Nephron progenitor cell (in vitro differentiated cells): ENCODE data around the gene PTPRA.
A peak's percentile ranks its signal among the peaks of the same experiment; 100 is the strongest.

Experiments used
- DNase-seq: peaks from one replicate; pipeline ENCODE4 v3.0.0; 2021
- H3K27ac Mint-ChIP-seq: 2 replicates; pipeline ENCODE4 v1.8.0; 2021; ENCODE audit warnings: mild to moderate bottlenecking, moderate library complexity, mixed read lengths
- H3K27me3 Mint-ChIP-seq: 2 replicates; pipeline ENCODE4 v1.8.0; 2021; ENCODE audit warnings: mild to moderate bottlenecking, low read depth, mixed read lengths; ENCODE audit not compliant: poor library complexity
- H3K36me3 Mint-ChIP-seq: 2 replicates; pipeline ENCODE4 v1.8.0; 2021; ENCODE audit warnings: low read depth, mixed read lengths
- H3K4me1 Mint-ChIP-seq: 2 replicates; pipeline ENCODE4 v1.8.0; 2021; ENCODE audit warnings: mixed read lengths
- H3K4me3 Mint-ChIP-seq: 2 replicates; pipeline ENCODE4 v1.8.0; 2021; ENCODE audit warnings: mild to moderate bottlenecking, moderate library complexity, mixed read lengths
- H3K9me3 Mint-ChIP-seq: 2 replicates; pipeline ENCODE4 v1.8.0; 2021; ENCODE audit warnings: mild to moderate bottlenecking, moderate library complexity, mixed read lengths
- TF ChIP-seq, protein P1 (sequence below): fragments of 200-600 bp; sonication (generic); IDR thresholded peaks from 2 replicates; pipeline ENCODE4 v1.5.0; 2021; ENCODE audit warnings: antibody characterized with exemption

Gene PTPRA

DNA sequence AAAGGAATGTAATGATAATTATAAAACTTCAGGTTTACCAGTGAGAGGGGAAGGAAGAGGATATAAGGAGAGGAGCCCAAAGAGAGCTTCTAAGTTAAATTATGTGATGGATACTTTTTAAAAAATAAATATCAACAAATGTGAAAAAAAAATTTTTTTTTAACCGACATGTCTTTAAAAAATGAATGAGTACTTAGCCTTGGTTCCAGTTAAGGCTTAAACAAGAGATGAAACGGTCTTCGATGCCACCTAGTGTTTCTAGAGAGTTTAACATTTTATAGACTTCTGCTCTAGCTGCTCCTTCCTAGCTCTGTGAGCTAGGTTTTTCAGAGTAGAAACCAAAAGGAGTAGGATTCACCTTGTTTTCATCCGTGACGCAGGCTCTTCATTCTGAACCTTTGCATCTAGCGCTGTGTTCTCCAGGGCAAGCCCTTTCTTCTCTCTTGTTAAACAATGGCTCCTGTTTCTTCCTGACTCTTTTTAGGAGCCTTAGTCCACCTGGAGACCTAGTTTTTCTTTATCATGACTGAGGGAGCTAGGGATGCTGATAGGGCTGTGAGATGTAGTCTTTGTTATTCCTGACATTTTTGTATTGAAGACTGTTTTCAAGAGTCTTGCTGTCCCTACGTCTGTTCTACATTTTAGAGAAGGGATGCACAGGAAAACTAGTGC is 127.7 kb downstream of the PTPRA start:
- no peaks in the 10 kb centered on the region for H3K9me3 Mint-ChIP-seq
- H3K27me3 Mint-ChIP-seq = no peaks in the 10 kb centered on the region
- peaks cover 30% of the 10 kb centered on the region for H3K36me3 Mint-ChIP-seq
- H3K4me3 Mint-ChIP-seq = no peak overlapping the region
- no peaks in the 10 kb centered on the region for H3K4me1 Mint-ChIP-seq
- no peak overlapping the region for H3K27ac Mint-ChIP-seq
- TF ChIP-seq, protein P1, sequence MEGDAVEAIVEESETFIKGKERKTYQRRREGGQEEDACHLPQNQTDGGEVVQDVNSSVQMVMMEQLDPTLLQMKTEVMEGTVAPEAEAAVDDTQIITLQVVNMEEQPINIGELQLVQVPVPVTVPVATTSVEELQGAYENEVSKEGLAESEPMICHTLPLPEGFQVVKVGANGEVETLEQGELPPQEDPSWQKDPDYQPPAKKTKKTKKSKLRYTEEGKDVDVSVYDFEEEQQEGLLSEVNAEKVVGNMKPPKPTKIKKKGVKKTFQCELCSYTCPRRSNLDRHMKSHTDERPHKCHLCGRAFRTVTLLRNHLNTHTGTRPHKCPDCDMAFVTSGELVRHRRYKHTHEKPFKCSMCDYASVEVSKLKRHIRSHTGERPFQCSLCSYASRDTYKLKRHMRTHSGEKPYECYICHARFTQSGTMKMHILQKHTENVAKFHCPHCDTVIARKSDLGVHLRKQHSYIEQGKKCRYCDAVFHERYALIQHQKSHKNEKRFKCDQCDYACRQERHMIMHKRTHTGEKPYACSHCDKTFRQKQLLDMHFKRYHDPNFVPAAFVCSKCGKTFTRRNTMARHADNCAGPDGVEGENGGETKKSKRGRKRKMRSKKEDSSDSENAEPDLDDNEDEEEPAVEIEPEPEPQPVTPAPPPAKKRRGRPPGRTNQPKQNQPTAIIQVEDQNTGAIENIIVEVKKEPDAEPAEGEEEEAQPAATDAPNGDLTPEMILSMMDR = peak; percentile 56
- DNase-seq = no peak

DNA sequence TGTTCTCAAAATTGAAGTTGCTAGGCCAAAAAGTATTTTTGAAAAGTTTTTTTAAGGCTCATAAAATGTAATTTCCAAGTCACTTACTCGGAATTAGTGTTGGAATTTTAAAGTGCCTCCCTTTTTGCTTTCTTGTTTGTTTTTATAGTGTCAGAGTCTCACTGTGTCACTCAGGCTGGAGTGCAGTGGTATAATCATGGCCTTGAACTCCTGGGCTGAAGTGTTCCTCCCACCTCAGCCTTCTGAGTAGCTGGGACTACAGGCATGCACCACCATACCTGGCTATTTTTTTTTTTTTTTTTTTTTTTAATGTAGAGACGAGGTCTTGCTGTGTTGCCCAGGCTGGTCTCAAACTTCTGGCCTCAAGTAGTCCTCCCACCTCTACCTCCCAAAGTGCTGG is 130.1 kb downstream of the PTPRA start:
- DNase-seq = no peak
- Mint-ChIP-seq H3K27me3 (no peaks in the 10 kb centered on the region), H3K9me3 (no peaks in the 10 kb centered on the region), H3K4me1 (no peaks in the 10 kb centered on the region), H3K36me3 (peaks cover 42% of the 10 kb centered on the region), H3K4me3 (no peak overlapping the region), H3K27ac (no peak overlapping the region)
- TF ChIP-seq, protein P1 = no peak

DNA sequence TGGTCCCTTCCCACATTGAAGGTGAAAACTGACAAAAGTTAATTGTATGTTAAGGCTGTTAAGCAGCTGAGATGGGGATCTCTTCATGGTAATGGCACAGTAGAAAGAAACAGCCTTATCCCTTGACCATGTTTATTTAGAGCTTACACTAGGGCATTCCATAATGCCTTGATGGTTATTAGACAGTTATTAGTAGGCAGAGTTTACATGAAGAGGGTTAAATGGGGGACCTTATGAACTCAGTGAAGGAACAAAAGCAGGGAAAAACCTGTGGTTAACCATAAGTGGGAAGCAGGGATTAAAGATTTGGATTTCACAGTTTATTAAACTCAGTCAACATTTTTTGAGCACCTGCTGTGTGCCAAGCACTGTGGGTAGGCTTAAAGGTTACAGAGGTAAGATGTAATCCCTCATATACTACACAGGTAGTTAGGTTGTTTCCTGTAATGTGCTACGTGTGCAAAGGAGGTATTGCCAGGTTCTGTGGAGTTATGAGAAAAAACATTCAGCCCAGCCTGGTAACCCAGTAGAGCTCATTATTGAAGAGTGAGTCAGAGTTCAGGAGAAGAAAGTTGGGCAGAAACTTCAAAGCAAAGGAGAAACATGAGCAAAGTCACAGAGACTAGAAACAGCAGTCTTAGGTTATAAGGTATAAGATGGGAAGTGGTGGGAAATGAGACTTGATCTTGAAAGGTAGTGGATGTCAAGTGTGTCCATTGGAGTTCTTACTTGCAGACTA is 137.9 kb downstream of the PTPRA start:
- H3K4me1 Mint-ChIP-seq = no peaks in the 10 kb centered on the region
- peaks cover 44% of the 10 kb centered on the region for H3K36me3 Mint-ChIP-seq
- H3K27me3 Mint-ChIP-seq = no peaks in the 10 kb centered on the region
- no peak overlapping the region for H3K27ac Mint-ChIP-seq
- TF ChIP-seq, protein P1 = no peak
- no peak for DNase-seq
- H3K9me3 Mint-ChIP-seq = no peaks in the 10 kb centered on the region
- H3K4me3 Mint-ChIP-seq = no peak overlapping the region

DNA sequence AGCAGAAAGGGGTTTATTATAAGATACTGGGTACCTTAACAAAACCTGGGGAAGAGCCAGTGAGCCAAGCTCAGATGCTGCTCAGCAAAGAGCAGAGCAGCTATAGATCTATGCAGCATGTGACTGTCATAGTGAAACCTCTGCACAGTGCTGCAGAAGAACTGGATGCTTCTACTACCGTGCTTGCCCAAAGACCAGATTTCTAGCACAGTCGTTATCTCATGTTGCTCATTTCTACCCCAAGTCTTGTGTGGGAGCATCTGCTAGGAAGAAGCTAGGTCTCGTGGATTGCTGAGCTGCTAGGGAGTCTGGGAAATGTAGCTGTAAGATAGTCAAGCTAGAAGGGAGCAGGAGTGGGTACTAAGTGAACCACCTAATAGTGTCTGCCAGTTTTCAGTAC is 138.5 kb downstream of the PTPRA start:
- Mint-ChIP-seq H3K9me3 (no peaks in the 10 kb centered on the region), H3K27me3 (no peaks in the 10 kb centered on the region), H3K36me3 (peaks cover 50% of the 10 kb centered on the region), H3K4me3 (no peak overlapping the region), H3K27ac (no peak overlapping the region), H3K4me1 (no peaks in the 10 kb centered on the region)
- TF ChIP-seq, protein P1 = no peak
- DNase-seq = no peak

DNA sequence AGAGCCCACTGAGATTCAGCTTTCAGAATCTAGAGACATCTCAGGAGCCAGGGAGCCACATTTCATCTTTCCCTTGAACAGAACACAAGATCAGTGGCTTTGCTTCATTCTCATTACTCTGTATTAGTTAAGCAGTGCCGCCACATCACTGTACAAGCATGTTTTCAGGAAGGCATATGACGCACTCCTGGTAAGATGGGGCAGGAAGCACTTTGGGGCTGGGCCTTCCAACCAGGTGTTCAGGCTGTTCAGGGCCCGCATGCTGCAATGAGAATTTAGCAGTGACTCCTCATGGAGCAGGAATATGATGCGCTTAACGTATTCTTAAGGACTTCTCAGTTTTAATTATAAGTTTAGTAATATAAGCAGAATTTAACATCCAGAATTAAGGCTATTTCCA is 140.5 kb downstream of the PTPRA start:
- peaks cover 48% of the 10 kb centered on the region for H3K36me3 Mint-ChIP-seq
- H3K27me3 Mint-ChIP-seq = no peaks in the 10 kb centered on the region
- H3K4me3 Mint-ChIP-seq = no peak overlapping the region
- TF ChIP-seq, protein P1 = no peak
- no peak overlapping the region for H3K27ac Mint-ChIP-seq
- H3K4me1 Mint-ChIP-seq = no peaks in the 10 kb centered on the region
- peaks cover 16% of the 10 kb centered on the region for H3K9me3 Mint-ChIP-seq
- DNase-seq = no peak

DNA sequence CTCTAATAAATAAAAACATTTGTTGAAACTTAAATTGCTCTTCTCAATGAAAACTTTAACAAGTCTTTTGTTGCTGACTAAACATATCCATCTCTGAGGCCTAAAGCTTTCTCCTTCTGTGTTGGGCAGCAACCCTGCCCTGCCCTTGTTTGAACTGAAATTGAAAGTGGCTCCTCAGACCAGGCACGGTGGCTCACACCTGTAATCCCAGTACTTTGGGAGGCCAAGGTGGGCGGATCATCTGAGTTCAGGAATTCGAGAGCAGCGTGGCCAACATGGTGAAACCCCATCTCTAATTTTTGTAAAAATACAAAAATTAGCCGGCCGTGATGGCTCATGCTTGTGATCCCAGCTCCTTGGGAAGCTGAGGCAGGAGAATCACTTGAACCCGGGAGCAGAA is 140.9 kb downstream of the PTPRA start:
- Mint-ChIP-seq H3K4me3 (no peak overlapping the region), H3K27ac (no peak overlapping the region), H3K4me1 (no peaks in the 10 kb centered on the region), H3K27me3 (no peaks in the 10 kb centered on the region), H3K9me3 (peaks cover 16% of the 10 kb centered on the region), H3K36me3 (peaks cover 44% of the 10 kb centered on the region)
- TF ChIP-seq, protein P1 = no peak
- no peak for DNase-seq
